GM12801 (cell line): Measurements from ENCODE around the gene ARSI.

Source experiments
- TF ChIP-seq, protein P1 (sequence below): IDR thresholded peaks from one replicate; pipeline ENCODE4 v1.5.1; 2011; ENCODE audit warnings: control low read depth; ENCODE audit not compliant: insufficient read length; ENCODE audit errors: extremely low read depth

Gene ARSI

DNA sequence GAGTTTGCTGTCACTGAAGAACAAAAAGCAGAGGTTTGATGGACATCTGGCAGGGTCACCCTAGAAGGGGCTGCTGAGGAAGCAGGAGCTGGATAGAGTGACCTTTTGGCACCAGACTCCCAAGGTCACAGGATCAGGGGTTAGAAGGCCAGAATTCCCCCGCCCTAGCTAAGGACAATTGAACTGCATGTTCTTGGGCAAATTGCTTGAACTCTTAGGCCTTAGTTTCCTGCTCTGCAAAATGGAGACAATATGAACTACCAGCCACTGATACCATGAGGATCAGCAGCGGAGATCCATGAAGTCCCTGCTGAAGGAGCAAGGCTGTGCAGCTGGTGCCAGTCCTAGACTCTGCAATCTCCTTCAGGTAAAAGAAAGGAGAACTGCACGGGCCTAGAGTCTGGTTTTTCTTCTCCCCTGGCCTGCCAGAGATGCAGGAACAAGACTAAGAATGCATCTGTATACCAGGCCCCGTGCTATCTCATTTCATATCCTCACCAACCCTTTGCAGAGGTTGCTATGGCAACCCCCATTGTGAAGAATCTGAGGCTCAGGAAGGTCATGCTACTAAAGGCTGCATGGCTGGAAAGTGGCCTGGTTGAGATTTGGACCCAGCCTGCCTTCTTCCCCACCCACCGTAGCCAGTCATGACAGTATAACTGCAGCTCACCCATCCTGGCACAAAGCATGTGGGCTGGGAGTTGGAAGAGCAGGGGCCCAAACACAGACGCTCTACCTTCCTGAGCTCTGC, 46.9 kb downstream of the ARSI start:
- TF ChIP-seq, protein P1, sequence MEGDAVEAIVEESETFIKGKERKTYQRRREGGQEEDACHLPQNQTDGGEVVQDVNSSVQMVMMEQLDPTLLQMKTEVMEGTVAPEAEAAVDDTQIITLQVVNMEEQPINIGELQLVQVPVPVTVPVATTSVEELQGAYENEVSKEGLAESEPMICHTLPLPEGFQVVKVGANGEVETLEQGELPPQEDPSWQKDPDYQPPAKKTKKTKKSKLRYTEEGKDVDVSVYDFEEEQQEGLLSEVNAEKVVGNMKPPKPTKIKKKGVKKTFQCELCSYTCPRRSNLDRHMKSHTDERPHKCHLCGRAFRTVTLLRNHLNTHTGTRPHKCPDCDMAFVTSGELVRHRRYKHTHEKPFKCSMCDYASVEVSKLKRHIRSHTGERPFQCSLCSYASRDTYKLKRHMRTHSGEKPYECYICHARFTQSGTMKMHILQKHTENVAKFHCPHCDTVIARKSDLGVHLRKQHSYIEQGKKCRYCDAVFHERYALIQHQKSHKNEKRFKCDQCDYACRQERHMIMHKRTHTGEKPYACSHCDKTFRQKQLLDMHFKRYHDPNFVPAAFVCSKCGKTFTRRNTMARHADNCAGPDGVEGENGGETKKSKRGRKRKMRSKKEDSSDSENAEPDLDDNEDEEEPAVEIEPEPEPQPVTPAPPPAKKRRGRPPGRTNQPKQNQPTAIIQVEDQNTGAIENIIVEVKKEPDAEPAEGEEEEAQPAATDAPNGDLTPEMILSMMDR: no peak

DNA sequence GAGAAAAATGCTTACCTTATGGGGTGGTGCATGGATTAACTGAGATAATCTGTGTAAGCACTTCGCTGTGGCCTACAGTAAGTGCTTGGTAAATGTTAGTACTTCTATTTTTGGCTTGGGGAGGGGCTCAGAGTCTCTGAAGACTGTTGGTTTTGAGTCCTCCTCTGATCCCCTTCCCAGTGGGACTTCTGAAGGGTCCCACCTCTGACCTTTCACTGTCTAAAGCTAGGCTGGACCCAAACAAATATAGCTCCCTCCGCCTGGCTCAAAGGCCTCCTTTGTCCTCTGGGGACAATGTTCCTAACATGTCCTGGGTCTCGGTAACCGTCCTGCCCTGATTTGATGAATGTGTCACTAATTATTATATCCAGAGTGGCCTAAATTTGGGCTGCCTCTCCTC, 47.9 kb downstream of the ARSI start:
- TF ChIP-seq, protein P1: no peak

- TF ChIP-seq, protein P1: no peak
These were observed 48.3 kb downstream of the ARSI start for GRCh38 chr5:150254363-150254762.

DNA sequence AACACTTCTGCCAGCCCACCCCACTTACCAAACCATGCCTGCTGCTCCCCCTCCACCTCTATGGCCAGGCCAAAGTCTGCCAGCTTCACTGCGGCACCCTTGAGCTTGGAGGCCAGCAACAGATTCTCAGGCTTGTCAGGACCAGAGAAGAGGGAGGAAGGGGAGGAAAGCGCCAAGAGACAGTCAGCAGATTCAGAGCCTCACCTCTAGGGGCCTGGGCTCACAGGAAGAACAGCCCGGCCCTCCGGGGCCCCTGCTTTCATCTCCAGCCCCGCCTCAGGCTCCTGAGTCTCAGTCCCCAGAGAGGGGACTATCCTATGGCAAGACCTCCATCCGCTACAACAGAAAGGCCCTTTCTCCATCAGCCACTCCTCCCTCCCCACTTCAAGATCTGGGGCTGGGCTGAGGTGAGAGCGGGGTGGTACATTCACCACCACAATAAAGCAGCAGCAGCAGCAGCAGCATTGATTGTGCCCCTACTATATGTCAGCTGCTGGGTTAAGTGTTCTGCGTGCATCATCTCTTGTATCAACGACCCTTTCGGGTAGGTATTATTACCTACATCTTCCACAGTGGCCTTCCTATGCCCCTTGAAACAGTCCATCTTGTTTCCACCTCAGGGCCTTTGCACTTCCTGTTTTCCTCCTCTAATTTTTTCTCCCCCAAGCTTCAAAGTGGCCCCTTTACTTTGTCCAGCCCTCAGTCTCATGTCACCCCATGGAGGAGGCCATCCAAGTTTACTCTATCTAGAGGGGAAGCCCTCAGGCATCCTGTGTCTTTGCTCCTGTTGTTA, 49.1 kb downstream of the ARSI start:
- TF ChIP-seq, protein P1: no peak

- TF ChIP-seq, protein P1: no peak
These were observed 50.2 kb downstream of the ARSI start for GRCh38 chr5:150252489-150252888.

- TF ChIP-seq, protein P1: no peak
These were observed 51.2 kb downstream of the ARSI start for GRCh38 chr5:150251504-150251903.

DNA sequence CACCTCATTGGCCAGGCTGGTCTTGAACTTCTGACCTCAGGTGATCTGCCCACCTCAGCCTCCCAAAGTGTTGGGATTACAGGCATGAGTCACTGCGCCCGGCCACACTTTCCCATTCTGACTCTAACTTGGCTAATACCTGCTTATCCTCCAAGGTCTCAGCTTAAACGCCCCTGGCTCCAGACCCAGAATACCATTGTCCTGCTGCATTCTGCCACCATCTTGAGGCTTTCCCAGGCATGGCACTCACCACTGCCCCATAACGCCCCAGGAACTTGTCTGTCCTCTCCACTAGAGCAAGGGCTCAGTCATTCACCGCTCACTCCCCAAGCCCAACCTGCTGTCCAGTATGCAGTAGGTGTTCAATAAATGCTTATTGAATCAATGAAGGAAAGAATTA, 53.0 kb downstream of the ARSI start:
- TF ChIP-seq, protein P1: no peak
